Kasumi-1 (cell line): ENCODE results near the gene RDM1.

Experiments
- DNase-seq, 2 experiments: peaks; one replicate each; lab custom pipeline; 2025; lab: John Stamatoyannopoulos, UW

The RDM1 gene

DNA sequence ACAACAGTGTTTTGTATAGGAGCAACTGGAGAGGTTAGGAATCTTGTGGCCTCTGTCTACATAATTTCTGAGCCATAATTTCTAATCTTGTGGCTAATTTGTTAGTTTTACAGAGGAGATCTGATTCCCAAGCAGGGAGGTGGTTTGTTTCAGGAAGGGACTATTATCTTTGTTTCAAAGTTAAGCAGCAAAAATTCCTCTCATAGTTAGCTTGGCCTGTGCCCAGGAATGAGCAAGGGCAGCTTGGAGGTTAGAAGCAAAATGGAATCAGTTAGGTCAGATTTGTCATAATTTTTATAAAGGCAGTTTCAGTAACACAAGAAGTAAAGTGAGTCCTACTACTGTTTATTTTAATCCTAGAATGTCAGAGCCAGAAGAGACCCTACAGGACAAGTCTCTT lies 2.0 kb upstream of the RDM1 start:
- no peak for DNase-seq

- no peak for DNase-seq
Observed at GRCh38 chr17:35931794-35932425, 1.3 kb upstream of the RDM1 start.

DNA sequence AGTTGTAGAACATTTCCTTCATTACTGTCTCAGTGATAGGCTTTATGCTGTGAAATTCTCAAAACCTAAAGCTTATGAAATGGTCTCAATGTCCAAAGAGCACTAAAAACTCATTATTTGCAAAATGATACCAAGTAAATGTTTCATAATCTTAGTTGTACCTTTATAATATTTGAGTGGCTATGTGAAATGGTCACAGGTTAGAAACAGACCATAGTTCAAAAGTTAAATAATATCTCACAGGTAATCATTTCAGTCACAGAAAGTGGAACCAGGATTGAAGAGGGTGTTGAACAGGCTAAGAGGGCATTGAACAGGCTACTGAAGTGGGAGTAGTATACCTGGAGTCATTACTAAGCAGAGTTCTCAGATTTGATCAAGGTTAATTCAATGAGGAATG lies 2.9 kb downstream of the RDM1 start:
- no peak for DNase-seq

DNA sequence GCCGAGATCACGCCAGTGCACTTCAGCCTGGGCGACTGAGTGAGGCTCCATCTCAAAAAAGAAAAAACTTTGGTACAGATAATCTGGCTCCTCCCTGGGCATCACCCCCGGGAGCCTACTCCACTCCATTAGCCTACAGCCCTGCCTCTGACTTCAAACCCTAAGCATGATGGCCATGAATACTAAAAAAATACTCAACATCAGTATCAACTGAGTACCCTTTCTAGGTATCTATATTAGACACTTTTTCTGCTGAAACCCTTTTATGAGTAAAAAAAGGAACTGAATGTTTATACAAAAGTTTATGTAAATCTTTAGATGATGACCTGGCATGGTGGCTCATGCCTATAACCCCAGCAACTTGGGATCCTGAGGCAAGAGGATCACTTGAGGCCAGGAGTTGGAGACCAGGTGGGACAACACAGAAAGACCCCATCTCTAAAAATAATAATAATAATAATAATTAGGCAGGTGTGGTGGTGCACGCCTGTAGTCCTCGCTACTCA lies 6.9 kb downstream of the RDM1 start:
- DNase-seq, result no peak

DNA sequence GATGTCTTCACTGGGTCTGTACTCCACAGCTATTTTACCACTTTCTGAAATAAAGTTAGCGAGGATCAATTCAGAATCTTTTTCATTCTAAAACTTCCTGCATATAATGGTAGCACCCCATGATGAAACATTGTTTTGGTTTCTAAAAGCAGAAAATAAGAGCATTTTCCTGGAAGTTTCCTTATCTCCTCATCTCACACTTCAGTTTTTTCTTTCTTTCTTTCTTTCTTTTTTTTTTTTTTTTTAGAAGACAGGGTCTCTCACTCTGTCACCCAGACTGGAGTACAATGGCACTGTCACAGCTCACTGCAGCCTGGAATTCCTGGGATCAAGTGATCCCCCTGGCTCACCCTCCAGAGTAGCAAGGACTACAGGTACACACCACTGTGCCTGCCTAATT lies 10.3 kb downstream of the RDM1 start:
- DNase-seq, result no peak

- no peak for DNase-seq
Observed at GRCh38 chr17:35918665-35919064, 11.9 kb downstream of the RDM1 start.

DNA sequence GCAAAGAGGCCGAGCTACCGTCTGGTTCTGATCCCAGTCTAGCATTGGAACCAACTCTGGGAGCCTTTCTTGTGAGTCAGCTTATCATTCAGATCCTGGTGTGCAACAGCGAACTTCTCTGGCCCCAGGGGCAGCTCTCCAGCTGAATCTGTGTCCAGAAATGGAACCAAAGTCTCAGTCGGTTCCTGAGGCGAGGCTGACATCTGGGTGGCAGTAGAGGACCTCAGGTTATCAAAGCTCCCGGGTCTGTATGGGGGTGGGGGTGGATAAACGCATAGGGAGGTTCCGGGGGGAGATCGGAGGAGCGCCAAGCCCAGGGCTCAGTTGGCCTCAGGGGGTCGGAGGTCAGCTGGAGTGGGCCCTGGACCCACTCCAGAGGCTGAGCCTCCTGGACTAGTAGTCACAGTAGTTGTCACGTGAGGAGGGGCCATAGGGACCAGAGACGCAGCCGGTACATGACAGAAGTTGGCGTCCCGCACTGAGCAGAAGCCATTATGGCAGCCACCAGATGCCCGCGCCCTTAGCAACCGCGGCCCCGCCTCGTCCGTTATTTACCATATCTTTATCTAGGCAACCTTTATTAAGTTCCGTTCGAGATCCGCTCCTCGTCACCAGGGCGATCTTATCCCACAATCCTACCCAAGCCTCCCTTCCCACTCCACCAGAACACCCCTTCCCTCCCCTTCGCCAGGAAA lies 12.9 kb downstream of the RDM1 start:
- no peak for DNase-seq

- DNase-seq, result no peak
Observed at GRCh38 chr17:35915153-35915964, 15.2 kb downstream of the RDM1 start.

GRCh38 chr17:35914354-35914753 lies 16.2 kb downstream of the RDM1 start:
- no peak for DNase-seq

DNA sequence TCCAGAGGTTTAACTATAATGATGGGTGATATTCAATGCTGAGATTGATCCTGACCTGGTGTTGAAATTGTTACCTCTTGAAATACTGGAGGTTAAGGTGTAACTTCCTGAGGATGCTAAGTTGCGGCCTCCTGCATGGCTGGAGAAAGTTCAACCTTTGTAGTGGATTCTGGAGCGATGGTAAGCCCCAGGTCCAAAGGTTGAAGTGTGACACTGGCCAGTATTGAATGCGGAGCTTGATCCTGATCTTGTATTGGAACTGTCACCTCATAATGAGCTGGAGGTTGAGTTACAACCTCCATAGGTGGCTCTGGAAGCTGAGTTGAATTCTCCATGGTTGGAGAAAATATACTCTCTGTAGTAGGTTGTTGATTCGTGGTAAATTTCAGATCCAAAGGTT lies 17.0 kb downstream of the RDM1 start:
- DNase-seq, result no peak

DNA sequence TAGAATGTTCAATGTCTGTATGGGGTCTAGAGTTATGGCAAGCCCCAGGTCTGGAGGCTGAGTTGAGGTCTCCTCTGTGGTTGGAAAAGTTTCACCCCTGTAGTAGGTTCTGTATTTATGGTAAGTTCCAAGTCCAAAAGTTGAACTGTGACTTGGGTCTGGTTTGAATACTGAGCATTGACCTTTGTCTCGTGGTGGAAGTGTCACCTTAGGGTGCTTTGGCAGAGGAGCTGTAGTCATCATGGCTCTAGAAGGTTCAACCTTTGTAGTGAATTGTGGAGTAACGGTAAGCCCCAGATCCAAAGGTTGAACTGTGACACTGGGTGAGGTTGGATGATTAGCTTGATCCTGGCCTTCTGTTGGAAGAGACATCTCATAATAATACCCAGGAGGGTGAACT lies 17.6 kb downstream of the RDM1 start:
- no peak for DNase-seq

DNA sequence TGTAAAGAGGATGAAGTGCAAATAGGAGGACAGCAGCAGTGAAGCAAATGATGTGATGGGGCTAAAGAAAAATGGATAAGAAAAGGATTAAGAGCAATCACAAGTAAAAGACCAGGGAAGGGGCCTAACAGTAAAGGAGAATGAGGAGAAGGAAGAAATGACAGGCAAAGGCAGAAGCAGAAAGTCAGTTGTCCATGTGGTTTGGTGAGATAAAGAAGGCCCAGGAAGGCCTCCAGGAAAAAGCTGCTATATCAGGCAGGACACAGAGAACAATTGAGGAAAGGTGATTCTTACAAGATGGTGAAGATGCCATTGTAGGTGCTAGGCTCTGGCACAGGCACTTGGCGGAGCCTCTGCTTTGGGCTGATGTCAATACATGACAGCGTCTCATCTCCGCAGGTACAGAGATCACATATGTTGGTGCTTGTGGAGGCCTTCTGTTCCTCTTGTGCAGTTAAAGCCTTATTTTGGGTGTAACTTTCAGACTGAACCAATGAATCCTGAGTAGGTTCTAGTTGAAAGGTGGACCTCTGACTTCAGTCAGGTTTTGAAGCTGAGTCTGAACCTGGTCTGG lies 18.1 kb downstream of the RDM1 start:
- DNase-seq, result no peak

- DNase-seq, result no peak
Observed at GRCh38 chr17:35909408-35909807, 21.2 kb downstream of the RDM1 start.

DNA sequence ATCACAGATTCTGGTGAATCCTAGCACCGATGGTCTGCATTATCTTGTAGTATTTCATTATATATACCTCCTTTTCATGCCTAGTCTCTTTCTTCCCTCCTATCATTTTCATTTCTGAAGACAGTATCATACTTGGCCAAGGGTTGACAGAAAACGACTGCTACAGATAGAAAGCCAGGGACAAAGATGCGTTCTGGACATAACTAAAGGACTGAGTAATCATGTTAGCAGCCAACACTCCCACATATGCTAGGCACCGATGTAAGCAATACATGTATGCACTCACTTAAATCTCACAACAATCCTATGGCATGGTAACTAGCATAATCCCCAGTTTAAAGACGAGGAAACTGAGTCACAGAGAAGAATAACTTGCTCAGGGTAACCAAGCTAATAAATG lies 22.9 kb downstream of the RDM1 start:
- DNase-seq, result no peak

DNA sequence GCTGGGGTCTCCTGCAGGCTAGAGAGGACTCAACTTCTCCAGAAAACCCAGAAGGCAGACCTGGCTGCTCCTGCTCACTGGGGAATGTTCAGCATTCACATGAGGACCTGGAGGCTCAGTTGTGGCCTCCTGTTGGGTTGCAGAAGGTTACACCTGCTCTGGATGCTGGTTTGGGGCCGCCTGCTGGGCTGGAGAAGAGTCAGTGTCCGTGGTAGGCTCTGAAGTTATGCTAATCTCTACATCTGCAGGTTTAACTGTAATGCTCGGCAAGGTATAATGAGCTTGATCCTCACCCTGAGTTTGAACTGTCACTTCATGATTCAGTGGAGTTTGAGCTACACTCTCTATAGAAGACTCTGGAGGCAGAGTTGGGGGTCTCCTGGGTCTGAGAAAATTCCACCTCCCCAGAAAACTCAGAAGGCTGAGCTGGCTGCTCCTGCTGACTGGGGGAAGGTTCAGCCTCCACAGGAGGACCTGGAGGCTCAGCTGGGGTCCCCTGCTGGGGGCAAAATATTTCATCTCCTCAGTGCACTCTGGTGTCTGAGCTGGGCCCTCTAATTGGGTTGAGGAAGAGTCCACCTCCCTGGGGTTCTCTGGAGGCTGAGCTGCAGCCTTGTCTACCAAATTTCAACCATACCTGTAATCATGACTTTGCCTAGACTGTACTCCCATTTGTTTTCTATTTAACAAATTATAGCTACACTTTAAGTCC lies 23.5 kb downstream of the RDM1 start:
- DNase-seq, result no peak

DNA sequence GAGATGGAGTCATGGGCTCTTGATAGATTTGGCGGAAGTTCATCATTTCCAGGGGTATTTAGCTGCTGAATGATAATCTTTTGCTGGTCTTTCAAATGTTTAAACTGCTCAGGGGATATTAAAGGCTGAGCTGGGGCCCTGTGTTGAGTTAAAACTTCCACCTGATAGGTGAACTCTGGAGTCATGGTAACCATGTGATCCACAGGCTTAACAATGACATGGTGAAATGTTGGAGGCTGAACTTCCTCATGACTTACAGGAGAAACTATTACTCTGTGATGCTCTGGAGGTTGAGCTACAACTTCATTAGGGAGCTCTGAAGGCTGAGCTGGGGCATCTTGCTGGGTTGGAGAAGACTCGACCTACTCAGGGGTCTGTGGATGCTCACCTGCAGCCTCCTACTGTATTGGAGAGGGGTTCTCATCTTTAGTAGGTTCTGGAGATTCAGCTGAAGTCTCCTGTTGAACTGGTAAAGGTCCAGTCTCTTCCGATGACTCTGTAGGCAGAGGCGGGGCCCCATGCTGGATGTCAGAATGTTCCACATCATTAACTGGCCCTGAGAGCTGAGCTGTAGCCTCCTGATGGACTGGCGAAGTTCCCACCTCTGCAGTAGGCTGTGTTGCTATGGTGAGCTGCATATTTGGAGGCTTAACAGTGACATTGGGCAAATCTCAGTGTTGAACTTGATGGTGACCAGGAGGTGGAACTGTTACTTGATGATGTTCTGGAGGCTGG lies 24.2 kb downstream of the RDM1 start:
- DNase-seq, result no peak

DNA sequence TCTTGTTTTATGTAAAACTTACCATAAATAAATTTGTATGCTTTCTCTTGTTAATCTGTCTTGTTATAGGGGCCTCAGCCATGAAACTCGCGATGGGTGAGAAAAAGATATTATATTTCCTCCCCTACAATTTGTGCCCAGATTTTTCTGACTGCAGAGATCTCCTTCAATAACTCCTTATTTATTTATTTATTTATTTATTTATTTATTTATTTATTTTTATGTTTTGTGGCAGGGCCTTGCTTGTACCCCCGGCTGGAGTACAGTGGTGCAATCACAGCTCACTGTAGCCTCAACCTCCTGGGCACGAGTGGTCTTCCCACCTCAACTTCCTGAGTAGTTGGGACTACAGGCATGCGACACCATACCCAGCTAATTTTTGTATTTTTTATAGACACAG lies 27.1 kb downstream of the RDM1 start:
- DNase-seq, result no peak

DNA sequence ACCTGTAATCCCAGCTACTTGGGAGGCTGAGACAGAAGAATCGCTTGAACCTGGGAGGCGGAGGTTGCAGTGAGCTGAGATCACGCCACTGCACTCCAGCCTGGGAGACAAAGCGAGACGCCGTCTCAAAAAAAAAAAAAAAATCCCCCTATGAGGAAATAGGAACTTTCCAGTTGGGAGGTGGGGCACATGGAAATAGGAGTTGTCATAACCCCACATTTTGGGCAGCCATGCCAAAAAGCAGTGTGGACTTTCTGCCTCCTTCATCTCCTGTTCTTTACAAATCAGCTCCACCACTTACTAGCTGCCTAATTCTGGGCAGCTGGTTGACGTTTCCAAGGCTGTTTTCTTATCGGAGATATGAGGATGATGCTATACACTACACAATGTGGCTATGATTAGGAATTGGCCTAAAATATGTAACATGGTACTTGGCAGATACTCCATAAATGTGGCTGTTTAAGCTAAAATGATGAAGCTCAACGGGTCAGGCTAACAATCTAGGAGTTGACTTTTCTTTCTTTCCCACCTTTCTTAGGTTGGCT lies 28.9 kb downstream of the RDM1 start:
- no peak for DNase-seq

DNA sequence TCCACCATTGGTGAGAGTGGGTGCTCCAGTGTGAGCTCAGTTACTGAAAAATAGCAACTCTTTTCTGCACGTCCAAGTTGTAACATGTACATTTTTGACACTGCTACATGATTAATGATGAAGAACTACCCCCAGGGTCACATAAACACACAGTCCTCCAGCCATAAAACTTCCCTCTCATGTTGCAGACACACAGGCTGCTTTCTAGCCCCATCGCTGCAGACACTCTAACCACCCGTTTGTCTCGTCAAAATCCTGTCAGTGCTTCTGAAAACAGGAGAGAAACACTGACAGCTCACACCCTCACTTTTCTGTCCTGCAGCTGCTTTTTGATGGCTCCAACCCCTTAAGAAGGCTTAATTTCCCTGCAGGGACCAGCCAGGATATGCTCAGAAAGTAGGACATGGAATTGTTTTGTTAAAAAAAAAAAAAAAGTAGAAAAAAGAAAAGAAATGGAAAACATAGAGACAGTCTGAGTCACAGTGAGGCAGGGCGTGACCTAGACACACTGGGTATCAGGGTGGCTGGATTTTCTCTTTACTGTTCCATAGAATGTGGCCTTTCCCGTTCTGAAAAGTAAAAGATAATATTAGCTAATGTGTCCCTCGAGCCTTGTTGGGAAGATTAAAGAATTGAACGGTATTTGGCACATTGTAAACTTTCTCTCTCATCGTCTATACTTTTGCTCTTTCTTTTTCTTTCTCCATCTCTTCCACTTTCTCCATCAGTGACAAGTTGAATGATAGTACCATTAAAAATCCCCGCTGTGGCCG lies 29.7 kb downstream of the RDM1 start:
- DNase-seq, result no peak

GRCh38 chr17:35900280-35900679 lies 30.3 kb downstream of the RDM1 start:
- DNase-seq, result no peak
